Measurements from ENCODE around the gene COL4A1. TPM values are rescaled to one million over a fixed set of nuclear protein-coding genes. Genes with fewer than 3 reads are reported as not detected.

Gene COL4A1
- total and polyA plus RNA-seq, 2 of the 13 experiments (the other 11 are each of a cell fraction or from before 2014, with no cell fraction given) = not detected

DNA sequence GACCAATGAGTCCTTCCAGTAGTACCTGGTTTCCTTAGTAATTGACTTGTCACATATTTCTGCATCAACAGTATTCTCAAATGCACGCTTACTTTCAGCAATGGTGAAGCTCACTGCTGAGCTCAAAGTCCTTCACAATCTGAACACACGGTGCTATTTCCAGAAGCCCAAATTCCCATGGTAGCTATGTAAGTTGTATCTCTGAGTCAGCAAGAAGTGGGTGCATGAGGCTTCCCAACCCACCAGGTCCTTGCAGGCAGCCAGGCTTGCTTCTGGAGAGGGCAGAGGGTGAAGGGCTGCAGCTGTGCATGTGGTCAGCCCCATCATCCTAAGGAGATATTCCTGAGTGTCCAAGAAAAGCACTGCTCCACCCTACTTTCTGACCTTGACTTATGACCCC, 25.8 kb upstream of the COL4A1 start:
- ChIA-PET CTCF (ENCODE audit: low intra/inter-chr PET ratio, low total read pairs) (no interaction called here), POLR2A (no interaction called here)
- Histone ChIP-seq H3K79me2 (ENCODE audit: insufficient read depth, low read length) (no peaks in the 10 kb centered on the region), H2AFZ (ENCODE audit: low read length) (no peak overlapping the region), H3K27me3 (ENCODE audit: control insufficient read depth in 1 of 2, insufficient read depth in 2 of 2, low read length in 2 of 2) (peaks cover 1 to 55% of the 10 kb centered on the region in 2 experiments; a peak in 4 of 5 replicates), H3K4me3 (replicated peaks in 1 of 3; ENCODE audit: insufficient read depth in 1 of 3, low read depth in 2 of 3, low read length in 3 of 3) (no peak overlapping the region), H4K20me1 (ENCODE audit: insufficient read depth, low read length) (no peaks in the 10 kb centered on the region), H3K4me2 (ENCODE audit: low read depth, low read length) (no peak overlapping the region), H3K9ac (ENCODE audit: insufficient read depth, low read depth, low read length) (no peak overlapping the region), H3K9me3 (ENCODE audit: low read length) (no peaks in the 10 kb centered on the region), H3K4me1 (ENCODE audit: insufficient read depth, low read length) (no peaks in the 10 kb centered on the region), H3K36me3 (replicated peaks in 1 of 2; ENCODE audit: control insufficient read depth in 1 of 2, insufficient read depth in 2 of 2, low read length in 2 of 2) (no peaks in the 10 kb centered on the region), H3K27ac (ENCODE audit: extremely low read length, insufficient read depth, low read length) (no peak overlapping the region)
- DNase-seq (ENCODE audit: low spot score) (no peak), ATAC-seq (no peak), FAIRE-seq (no peak)
- no TSS peak for BruUV-seq (replicated peaks)
- 3% methylated on average over 2 of the region's 2 CpGs for WGBS (ENCODE audit: low lambda C conversion rate)
- intact Hi-C loops (cut with micrococcal nuclease; ENCODE audit: unreplicated experiment) (no loop called here), in situ Hi-C loops (cut with HindIII; ENCODE audit: extremely low pct_ligation_motif_present, low pct_unique_long_range_greater_than_20kb) (no loop called here)
- TF ChIP-seq ZBTB8A (CRISPR knock-in tag; IDR thresholded peaks at IDR 0.05; ENCODE audit: borderline replicate concordance, low read depth) (no peak), DR1 (CRISPR knock-in tag; IDR thresholded peaks at IDR 0.05) (no peak), ZNF816 (CRISPR knock-in tag; IDR thresholded peaks at IDR 0.05; ENCODE audit: borderline replicate concordance) (no peak), ZNF614 (CRISPR knock-in tag; IDR thresholded peaks at IDR 0.05; ENCODE audit: borderline replicate concordance) (no peak), MTF2 (CRISPR knock-in tag; IDR thresholded peaks at IDR 0.05; ENCODE audit: borderline replicate concordance) (no peak), JUNB (CRISPR knock-in tag; IDR thresholded peaks at IDR 0.05; ENCODE audit: borderline replicate concordance) (no peak), NFAT5 (CRISPR knock-in tag; IDR thresholded peaks at IDR 0.05) (no peak), HMG20A (CRISPR knock-in tag; IDR thresholded peaks at IDR 0.05; ENCODE audit: borderline replicate concordance) (no peak), ZNF674 (CRISPR knock-in tag; IDR thresholded peaks at IDR 0.05; ENCODE audit: low read depth) (no peak), ZBTB3 (CRISPR knock-in tag; IDR thresholded peaks at IDR 0.05; ENCODE audit: borderline replicate concordance, low read depth) (no peak), ZNF552 (CRISPR knock-in tag; IDR thresholded peaks at IDR 0.05; ENCODE audit: borderline replicate concordance) (no peak), MEIS2 (CRISPR knock-in tag; IDR thresholded peaks at IDR 0.05) (no peak), ADNP (CRISPR knock-in tag; IDR thresholded peaks at IDR 0.05) (no peak)
- TF ChIP-seq, protein P1, sequence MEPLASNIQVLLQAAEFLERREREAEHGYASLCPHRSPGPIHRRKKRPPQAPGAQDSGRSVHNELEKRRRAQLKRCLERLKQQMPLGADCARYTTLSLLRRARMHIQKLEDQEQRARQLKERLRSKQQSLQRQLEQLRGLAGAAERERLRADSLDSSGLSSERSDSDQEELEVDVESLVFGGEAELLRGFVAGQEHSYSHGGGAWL (CRISPR knock-in tag; IDR thresholded peaks at IDR 0.05) = no peak
- TF ChIP-seq, protein P2, sequence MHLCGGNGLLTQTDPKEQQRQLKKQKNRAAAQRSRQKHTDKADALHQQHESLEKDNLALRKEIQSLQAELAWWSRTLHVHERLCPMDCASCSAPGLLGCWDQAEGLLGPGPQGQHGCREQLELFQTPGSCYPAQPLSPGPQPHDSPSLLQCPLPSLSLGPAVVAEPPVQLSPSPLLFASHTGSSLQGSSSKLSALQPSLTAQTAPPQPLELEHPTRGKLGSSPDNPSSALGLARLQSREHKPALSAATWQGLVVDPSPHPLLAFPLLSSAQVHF (CRISPR knock-in tag; IDR thresholded peaks at IDR 0.05) = no peak
